IMR-90 (cell line): ENCODE data around the gene RTN3. TPM values are rescaled to one million over a fixed set of nuclear protein-coding genes. Genes with fewer than 3 reads are reported as not detected.

ENCODE experiments used
- CTCF ChIP-seq: conservative IDR thresholded peaks from 2 replicates; pipeline ENCODE4 v1.5.1; 2012; ENCODE audit warnings: mild to moderate bottlenecking, low read depth, low read length, improper control_type of control experiment
- RAD21 ChIP-seq: IDR thresholded peaks from 2 replicates; pipeline ENCODE4 v1.6.1; 2012; ENCODE audit warnings: low read length, improper control_type of control experiment
- RCOR1 ChIP-seq: IDR thresholded peaks from 2 replicates; pipeline ENCODE4 v1.6.1; 2012; ENCODE audit warnings: mild to moderate bottlenecking, low read length, improper control_type of control experiment; ENCODE audit not compliant: insufficient replicate concordance
- SMC3 ChIP-seq: fragments of 150-350 bp; IDR thresholded peaks from 2 replicates; pipeline ENCODE4 v1.6.1; 2016; ENCODE audit warnings: low read depth, mild to moderate bottlenecking, antibody characterized with exemption, low read length, moderate library complexity
- polyA plus RNA-seq, 3 experiments: library from polyadenylated mRNA; depleted of rRNA; stranded (reverse); fragments of >200 nt; gene quantifications; 2 replicates each; pipeline ENCODE4 v1.2.3, GENCODE V29; 2012; ENCODE audit warnings: low replicate concordance in 1 of 3
- total RNA-seq: library from RNA; depleted of rRNA; stranded (reverse); fragments of >200 nt; gene quantifications from 2 replicates; pipeline ENCODE4 v1.2.3, GENCODE V29; 2012

Gene RTN3
- total and polyA plus RNA-seq, 2 of the 4 experiments (the other 2 are of a cell fraction), result 31.2 to 64.6 TPM

- TF ChIP-seq CTCF (peak; percentile 33; the same call in 1 of the 2 replicates), RCOR1 (no peak), SMC3 (no peak), RAD21 (peak; percentile 30; the same call in 1 of the 2 replicates)
These were observed 9.8 kb upstream of the RTN3 start, which contains the start of gene ATL3 (continued) for GRCh38 chr11:63671322-63672155.
